Activated naive CD8-positive, alpha-beta T cell treated with anti-CD3 and anti-CD28 coated beads, Interleukin-2, amount 50 U/mL, for 24 hours (primary cell): ENCODE results near the gene ZBTB7A.

Experiments
- ATAC-seq: fragments of 150-1000 bp; cut with Tn5 transposase; one replicate; pipeline ENCODE4 v1.10.0; 2021
- DNase-seq: peaks from one replicate; pipeline ENCODE4 v3.0.0; 2021
- H3K27ac Mint-ChIP-seq: one replicate; pipeline ENCODE4 v1.8.0; 2021; ENCODE audit warnings: mild to moderate bottlenecking, mixed read lengths
- H3K27me3 Mint-ChIP-seq: one replicate; pipeline ENCODE4 v1.8.0; 2021; ENCODE audit warnings: mixed read lengths
- H3K36me3 Mint-ChIP-seq: one replicate; pipeline ENCODE4 v1.8.0; 2021; ENCODE audit warnings: low read depth, mixed read lengths
- H3K4me1 Mint-ChIP-seq: one replicate; pipeline ENCODE4 v1.8.0; 2021; ENCODE audit warnings: mixed read lengths
- H3K4me3 Mint-ChIP-seq: one replicate; pipeline ENCODE4 v1.8.0; 2021; ENCODE audit warnings: mild to moderate bottlenecking, moderate library complexity, mixed read lengths
- H3K9me3 Mint-ChIP-seq: one replicate; pipeline ENCODE4 v1.8.0; 2021; ENCODE audit warnings: mixed read lengths

The ZBTB7A gene

DNA sequence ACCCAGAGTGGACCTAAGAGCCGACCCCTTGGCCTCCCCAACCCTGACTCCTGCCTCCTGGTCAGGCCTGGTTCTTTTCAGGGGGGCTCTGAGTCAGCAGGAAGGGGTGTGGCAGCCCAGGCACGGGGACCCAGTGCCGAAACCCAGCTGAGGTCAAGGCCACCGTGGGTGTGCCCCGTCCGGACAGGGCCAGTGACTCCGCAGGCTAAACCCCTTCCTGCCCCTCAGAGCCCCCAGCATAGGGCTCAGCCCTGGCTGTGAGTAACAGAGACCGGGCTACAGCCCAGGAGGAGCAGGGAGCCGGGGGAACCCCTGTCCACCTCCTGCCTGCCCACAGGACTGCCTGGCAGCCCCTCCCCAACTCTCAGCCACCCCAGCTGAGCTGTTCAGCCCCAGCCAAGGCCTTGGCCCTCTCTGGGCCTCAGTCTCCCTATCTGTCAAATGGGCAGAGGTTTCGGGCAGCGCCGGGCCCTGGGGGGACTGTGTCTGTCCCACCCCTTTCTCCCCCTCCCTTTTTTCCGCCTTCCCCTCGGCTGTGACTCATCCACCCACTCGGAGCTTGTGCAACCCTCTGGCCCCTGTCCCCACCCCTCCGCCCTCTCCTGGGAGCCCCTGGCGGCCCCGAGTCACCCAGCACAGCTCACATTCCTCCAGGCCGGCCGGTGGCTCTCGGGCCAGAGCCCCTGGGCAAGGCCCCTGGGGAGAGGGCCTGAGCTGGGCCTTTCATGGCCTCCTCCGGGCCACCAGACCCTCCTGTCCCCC is 8.6 kb downstream of the ZBTB7A start:
- peak; percentile 65 for ATAC-seq
- no peaks in the 10 kb centered on the region for H3K9me3 Mint-ChIP-seq
- H3K27ac Mint-ChIP-seq, result peak overlapping the region; percentile 82
- H3K27me3 Mint-ChIP-seq, result no peaks in the 10 kb centered on the region
- H3K36me3 Mint-ChIP-seq, result peaks cover 21% of the 10 kb centered on the region
- peak overlapping the region; percentile 53 for H3K4me3 Mint-ChIP-seq
- H3K4me1 Mint-ChIP-seq, result peaks cover 56% of the 10 kb centered on the region
- peak; percentile 79 for DNase-seq

- peaks cover 55% of the 10 kb centered on the region for H3K4me1 Mint-ChIP-seq
- no peak overlapping the region for H3K27ac Mint-ChIP-seq
Measured at GRCh38 chr19:4055209-4055552, 11.5 kb downstream of the ZBTB7A start.

DNA sequence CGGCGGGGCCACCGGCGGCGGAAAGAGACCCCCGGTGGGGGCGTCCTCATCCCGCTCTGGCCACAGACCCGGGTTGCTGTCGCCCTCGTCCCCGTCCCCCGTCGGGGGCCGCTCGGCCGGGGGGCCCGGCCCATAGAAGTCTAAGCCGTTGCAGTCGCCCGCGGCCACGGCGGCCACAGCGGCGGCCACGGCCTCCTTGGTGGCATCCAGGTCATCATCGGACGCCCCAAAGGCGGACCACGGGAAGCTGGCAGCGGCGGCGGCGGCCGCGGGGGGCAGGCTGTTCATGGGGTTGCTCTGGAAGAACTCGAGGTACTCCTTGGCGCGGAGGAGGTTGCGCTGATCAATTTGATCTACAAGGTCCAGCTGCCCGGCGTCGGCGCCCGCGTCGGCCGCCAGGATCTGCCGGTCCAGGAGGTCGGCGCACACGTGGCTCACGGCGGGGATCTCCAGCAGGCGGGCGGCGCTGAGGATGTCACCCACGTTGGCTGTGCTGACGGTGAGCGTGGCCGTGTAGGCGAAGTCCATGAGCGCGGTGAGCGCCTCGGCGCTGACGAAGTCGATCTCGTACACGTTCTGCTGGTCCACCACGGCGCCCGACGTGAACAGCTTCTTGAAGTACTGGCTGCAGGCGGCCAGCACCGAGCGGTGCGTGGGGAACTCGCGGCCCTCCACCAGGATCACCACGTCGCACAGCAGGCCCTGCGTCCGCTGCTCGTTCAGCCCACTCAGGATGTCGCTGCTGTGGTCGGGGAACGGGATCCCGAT is 12.1 kb downstream of the ZBTB7A start:
- peaks cover 54% of the 10 kb centered on the region for H3K4me1 Mint-ChIP-seq
- no peak for ATAC-seq
- H3K36me3 Mint-ChIP-seq, result peaks cover 42% of the 10 kb centered on the region
- no peak overlapping the region for H3K27ac Mint-ChIP-seq
- H3K9me3 Mint-ChIP-seq, result no peaks in the 10 kb centered on the region
- no peaks in the 10 kb centered on the region for H3K27me3 Mint-ChIP-seq
- DNase-seq, result no peak
- H3K4me3 Mint-ChIP-seq, result no peak overlapping the region

More at GRCh38 chr19:4055209-4055552, 11.5 kb downstream of the ZBTB7A start:
- DNase-seq (no peak), ATAC-seq (no peak)
- H3K4me3 Mint-ChIP-seq, result no peak overlapping the region
- H3K27me3 Mint-ChIP-seq, result no peaks in the 10 kb centered on the region
- H3K9me3 Mint-ChIP-seq, result no peaks in the 10 kb centered on the region
- H3K36me3 Mint-ChIP-seq, result peaks cover 38% of the 10 kb centered on the region

GRCh38 chr19:4053423-4054324 is 13.0 kb downstream of the ZBTB7A start:
- H3K9me3 Mint-ChIP-seq, result no peaks in the 10 kb centered on the region
- H3K27ac Mint-ChIP-seq, result peak overlapping the region; percentile 53
- H3K4me1 Mint-ChIP-seq, result peaks cover 46% of the 10 kb centered on the region
- peaks cover 43% of the 10 kb centered on the region for H3K36me3 Mint-ChIP-seq
- peak overlapping the region; percentile 33 for H3K4me3 Mint-ChIP-seq
- DNase-seq, result no peak
- H3K27me3 Mint-ChIP-seq, result no peaks in the 10 kb centered on the region
- no peak for ATAC-seq

GRCh38 chr19:4052993-4053422 is 13.7 kb downstream of the ZBTB7A start:
- Mint-ChIP-seq H3K9me3 (no peaks in the 10 kb centered on the region), H3K27ac (peak overlapping the region; percentile 53), H3K27me3 (no peaks in the 10 kb centered on the region)

GRCh38 chr19:4052114-4052992 is 14.3 kb downstream of the ZBTB7A start:
- H3K4me3 Mint-ChIP-seq, result no peak overlapping the region
- H3K27me3 Mint-ChIP-seq, result no peaks in the 10 kb centered on the region
- no peak overlapping the region for H3K27ac Mint-ChIP-seq
- ATAC-seq, result peak; percentile 12
- peaks cover 36% of the 10 kb centered on the region for H3K4me1 Mint-ChIP-seq
- peaks cover 40% of the 10 kb centered on the region for H3K36me3 Mint-ChIP-seq
- no peak for DNase-seq
- H3K9me3 Mint-ChIP-seq, result no peaks in the 10 kb centered on the region

More at GRCh38 chr19:4052993-4053422, 13.7 kb downstream of the ZBTB7A start:
- DNase-seq, result no peak
- Mint-ChIP-seq H3K36me3 (peaks cover 43% of the 10 kb centered on the region), H3K4me3 (peak overlapping the region; percentile 33), H3K4me1 (peaks cover 42% of the 10 kb centered on the region)
- ATAC-seq, result no peak

DNA sequence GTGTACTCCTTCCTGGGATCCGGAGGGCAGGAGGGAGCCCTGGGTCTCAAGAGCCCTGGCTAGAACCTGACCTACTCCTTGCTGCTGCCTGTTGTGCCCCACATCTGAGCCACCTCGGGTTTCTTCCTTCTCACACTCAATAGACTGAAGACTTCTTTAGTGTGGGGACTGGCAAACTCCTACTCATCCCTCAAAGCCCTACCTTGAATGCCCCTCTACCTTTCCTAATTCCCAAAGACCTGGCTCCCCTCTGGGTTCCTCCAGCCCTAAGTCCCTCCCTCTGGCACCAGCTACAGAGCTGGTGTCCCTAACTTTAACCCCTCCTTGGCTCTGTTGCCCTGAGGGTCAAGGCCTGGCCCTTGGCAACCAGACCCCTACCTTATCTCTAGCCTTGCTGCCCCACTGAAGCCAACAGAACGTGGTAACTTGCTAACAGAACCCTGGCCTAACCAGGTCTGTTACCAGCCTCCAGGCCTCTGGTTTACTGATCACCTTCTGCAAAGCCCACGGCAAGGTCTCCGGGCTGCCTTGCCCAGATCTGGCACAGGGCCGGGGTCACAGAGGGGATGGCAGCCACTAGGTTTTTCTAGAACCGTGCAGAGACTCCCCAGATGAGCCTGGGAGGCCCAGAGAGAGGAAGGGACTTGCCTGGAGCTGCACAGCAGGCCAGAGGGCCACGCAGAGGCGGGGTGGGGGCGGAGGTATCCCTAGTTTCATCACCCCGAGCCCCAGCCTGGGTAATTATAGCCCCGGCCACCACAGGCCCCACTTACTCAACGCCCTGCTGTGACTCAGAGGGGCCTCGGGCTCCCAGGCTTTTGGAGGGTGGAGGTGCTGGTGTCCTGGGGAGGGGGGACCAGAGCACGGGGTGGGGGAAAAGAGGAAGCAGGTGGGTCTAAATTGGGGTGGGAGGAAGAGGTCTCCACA is 15.3 kb downstream of the ZBTB7A start:
- Mint-ChIP-seq H3K27ac (peak overlapping the region; percentile 76), H3K4me1 (peaks cover 36% of the 10 kb centered on the region), H3K36me3 (peaks cover 39% of the 10 kb centered on the region), H3K27me3 (no peaks in the 10 kb centered on the region), H3K9me3 (no peaks in the 10 kb centered on the region), H3K4me3 (peak overlapping the region; percentile 6)
- peak; percentile 87 for ATAC-seq
- DNase-seq, result peak; percentile 67

DNA sequence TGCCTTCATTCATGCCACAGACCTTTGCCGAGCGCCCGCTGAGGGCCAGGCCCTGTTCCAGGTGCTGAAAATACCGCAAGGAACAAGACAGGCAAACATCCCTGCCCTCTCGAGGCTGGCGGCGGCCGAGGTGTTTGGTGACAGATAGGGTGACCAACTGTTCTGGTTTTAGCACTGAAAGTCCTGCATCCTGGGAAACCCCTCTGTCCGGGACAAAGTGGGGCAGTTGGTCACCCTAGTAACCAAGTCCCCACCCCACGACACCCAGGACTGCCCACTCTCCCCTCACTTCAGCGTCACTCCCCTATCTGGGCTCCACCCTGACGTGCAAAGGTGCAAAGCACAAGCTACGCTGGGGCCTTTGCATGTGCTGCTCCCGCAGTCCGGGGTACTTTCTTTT is 17.3 kb downstream of the ZBTB7A start:
- Mint-ChIP-seq H3K27ac (peak overlapping the region; percentile 68), H3K27me3 (no peaks in the 10 kb centered on the region), H3K4me1 (peaks cover 33% of the 10 kb centered on the region), H3K9me3 (no peaks in the 10 kb centered on the region), H3K36me3 (peaks cover 33% of the 10 kb centered on the region), H3K4me3 (no peak overlapping the region)
- ATAC-seq, result no peak
- no peak for DNase-seq

GRCh38 chr19:4046946-4047683 is 19.6 kb downstream of the ZBTB7A start:
- no peak for ATAC-seq
- Mint-ChIP-seq H3K36me3 (peaks cover 20% of the 10 kb centered on the region), H3K4me1 (peaks cover 21% of the 10 kb centered on the region)

DNA sequence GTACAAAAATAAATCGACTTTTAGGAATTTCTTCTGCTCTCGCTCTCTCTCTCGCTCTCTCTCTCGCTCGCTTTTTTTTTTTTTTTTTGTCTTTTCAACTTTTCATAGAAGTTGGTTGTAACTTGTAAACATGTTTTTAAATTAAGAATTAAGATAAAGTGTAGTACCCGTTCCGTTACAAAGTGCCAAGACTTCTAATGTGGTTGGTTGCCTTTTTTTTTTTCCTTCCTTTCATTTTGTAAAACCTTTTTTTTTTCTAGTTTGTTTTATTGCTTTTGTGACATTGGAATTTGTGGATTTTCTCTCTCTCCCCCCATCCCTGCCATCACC is 20.4 kb downstream of the ZBTB7A start:
- Mint-ChIP-seq H3K9me3 (no peaks in the 10 kb centered on the region), H3K27me3 (no peaks in the 10 kb centered on the region), H3K36me3 (peaks cover 17% of the 10 kb centered on the region), H3K4me3 (no peak overlapping the region), H3K4me1 (peaks cover 13% of the 10 kb centered on the region), H3K27ac (peak overlapping the region; percentile 68)
- ATAC-seq (no peak), DNase-seq (no peak)

More at GRCh38 chr19:4046946-4047683, 19.6 kb downstream of the ZBTB7A start:
- Mint-ChIP-seq H3K9me3 (no peaks in the 10 kb centered on the region), H3K4me3 (no peak overlapping the region), H3K27ac (no peak overlapping the region), H3K27me3 (no peaks in the 10 kb centered on the region)
- DNase-seq, result no peak

DNA sequence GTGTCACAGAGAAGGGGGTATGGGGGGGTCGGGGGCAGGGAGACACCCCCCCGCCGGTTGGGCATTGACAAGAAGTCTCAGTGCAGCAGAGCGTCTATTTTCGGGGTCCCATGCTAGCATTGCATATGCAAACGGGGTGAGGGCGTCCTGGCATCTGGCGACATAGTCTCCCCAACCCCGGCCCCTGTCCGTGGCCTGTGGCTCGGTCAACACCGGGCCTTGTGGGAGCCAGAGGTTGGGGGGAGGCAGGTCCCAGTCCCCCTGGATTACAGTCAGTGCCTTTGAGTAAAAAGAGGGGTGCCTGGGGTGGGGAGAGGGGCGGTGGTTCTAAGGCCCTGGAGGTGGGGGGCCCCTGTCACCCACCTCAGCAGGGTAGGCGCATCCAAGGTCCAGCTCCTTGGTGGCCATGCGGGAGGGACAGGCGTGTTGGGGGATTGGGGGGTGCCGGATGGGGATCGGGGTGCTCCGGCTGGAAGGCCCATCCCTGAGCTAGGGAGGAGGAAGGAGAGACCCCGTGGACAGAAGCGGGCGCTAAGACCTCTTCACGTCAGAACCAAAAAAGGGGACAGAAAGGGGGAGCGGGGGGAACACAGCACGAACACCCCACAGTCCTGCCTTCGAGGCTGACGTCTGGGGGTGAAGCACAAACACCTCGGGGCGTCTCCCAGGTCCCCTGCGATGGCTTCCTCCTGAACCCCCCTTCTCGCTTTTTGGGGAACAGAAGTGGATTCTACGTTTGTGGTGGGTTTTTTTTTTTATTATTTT is 20.9 kb downstream of the ZBTB7A start:
- DNase-seq (no peak), ATAC-seq (no peak)
- Mint-ChIP-seq H3K27me3 (no peaks in the 10 kb centered on the region), H3K9me3 (no peaks in the 10 kb centered on the region), H3K4me1 (peaks cover 9% of the 10 kb centered on the region), H3K4me3 (no peak overlapping the region), H3K27ac (peak overlapping the region; percentile 68), H3K36me3 (peaks cover 13% of the 10 kb centered on the region)

GRCh38 chr19:4044990-4045465 is 21.7 kb downstream of the ZBTB7A start:
- Mint-ChIP-seq H3K27me3 (no peaks in the 10 kb centered on the region), H3K27ac (no peak overlapping the region), H3K4me3 (no peak overlapping the region), H3K9me3 (no peaks in the 10 kb centered on the region), H3K36me3 (peaks cover 11% of the 10 kb centered on the region), H3K4me1 (peaks cover 5% of the 10 kb centered on the region)
- DNase-seq, result no peak
- ATAC-seq, result no peak
